Effector memory CD8-positive, alpha-beta T cell (primary cell): ENCODE measurements around the gene VWA3A.

Experiments used
- ATAC-seq: fragments of 150-1000 bp; cut with Tn5 transposase; replicated peaks from 2 replicates; pipeline ENCODE4 v1.10.0; 2021; ENCODE audit warnings: mild to moderate bottlenecking, moderate library complexity
- DNase-seq, 3 experiments: peaks; one replicate each; pipeline ENCODE4 v3.0.0; 2021
- H3K27ac Mint-ChIP-seq, 2 donors: one replicate each; pipeline ENCODE4 v1.8.0; 2022; ENCODE audit warnings: mild to moderate bottlenecking in 2 of 2, mixed read lengths in 2 of 2, moderate library complexity in 2 of 2
- H3K27me3 Mint-ChIP-seq, 2 donors: one replicate each; pipeline ENCODE4 v1.8.0; 2022; ENCODE audit warnings: mixed read lengths in 2 of 2
- H3K36me3 Mint-ChIP-seq: one replicate; pipeline ENCODE4 v1.8.0; 2022; ENCODE audit warnings: mild to moderate bottlenecking, moderate library complexity, mixed read lengths; ENCODE audit not compliant: insufficient read depth
- H3K4me1 Mint-ChIP-seq, 2 donors: one replicate each; pipeline ENCODE4 v1.8.0; 2022; ENCODE audit warnings: low read depth in 2 of 2, mixed read lengths in 2 of 2
- H3K4me3 Mint-ChIP-seq, 2 donors: one replicate each; pipeline ENCODE4 v1.8.0; 2022; ENCODE audit warnings: mild to moderate bottlenecking in 2 of 2, mixed read lengths in 2 of 2, moderate library complexity in 2 of 2
- H3K9me3 Mint-ChIP-seq, 2 donors: one replicate each; pipeline ENCODE4 v1.8.0; 2022; ENCODE audit warnings: mixed read lengths in 2 of 2

Gene VWA3A

DNA sequence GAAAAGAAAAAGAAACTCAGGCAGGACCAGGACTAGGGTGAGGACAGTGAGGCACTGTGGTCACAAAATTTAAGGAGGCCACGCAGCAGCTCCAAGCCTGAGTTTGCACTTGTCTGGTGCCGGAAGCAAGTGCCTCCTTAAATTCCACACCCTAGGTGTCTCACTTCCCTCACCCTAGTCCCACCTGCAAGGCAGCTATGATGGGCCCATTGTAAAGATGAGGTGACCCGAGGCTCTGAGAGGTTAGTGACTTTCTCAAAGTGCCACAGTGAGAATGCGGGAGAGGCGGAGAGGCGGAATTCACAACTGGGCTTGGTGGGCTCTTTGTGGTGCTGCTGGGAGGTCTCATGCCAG lies 92.3 kb downstream of the VWA3A start:
- H3K4me1 Mint-ChIP-seq, result peaks cover 13 to 15% of the 10 kb centered on the region in 2 donors
- ATAC-seq (no peak), DNase-seq (no peak)
- H3K9me3 Mint-ChIP-seq, result no peaks in the 10 kb centered on the region
- no peak overlapping the region for H3K27ac Mint-ChIP-seq
- H3K4me3 Mint-ChIP-seq, result no peak overlapping the region
- H3K36me3 Mint-ChIP-seq, result peaks cover 3% of the 10 kb centered on the region
- no peaks in the 10 kb centered on the region for H3K27me3 Mint-ChIP-seq

DNA sequence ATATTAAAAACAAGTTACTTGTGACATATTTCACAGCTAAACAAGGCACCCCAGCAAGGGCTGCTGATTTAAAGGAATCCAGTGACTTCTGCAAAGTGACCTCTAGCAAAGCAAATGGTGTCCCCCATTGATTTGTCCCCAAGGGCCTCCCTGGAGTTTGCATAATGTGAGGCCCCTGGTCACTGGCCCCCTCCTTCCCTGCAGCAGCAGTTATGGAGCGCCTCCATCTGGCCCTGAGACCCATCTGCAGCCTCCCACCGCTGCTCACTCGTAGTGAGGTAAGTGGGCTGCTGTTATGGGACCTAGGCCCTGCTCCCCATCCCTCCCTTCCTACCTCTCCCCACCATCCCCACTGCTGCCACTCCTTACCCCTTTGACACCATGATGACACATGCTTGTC lies 94.2 kb downstream of the VWA3A start:
- peak overlapping the region; percentile 67 to 98 for H3K27ac Mint-ChIP-seq
- H3K4me3 Mint-ChIP-seq, result no peak overlapping the region
- no peaks in the 10 kb centered on the region for H3K9me3 Mint-ChIP-seq
- peaks cover 19 to 20% of the 10 kb centered on the region in 2 donors for H3K4me1 Mint-ChIP-seq
- H3K36me3 Mint-ChIP-seq, result peaks cover 22% of the 10 kb centered on the region
- ATAC-seq (no peak), DNase-seq (no peak)
- no peaks in the 10 kb centered on the region for H3K27me3 Mint-ChIP-seq

DNA sequence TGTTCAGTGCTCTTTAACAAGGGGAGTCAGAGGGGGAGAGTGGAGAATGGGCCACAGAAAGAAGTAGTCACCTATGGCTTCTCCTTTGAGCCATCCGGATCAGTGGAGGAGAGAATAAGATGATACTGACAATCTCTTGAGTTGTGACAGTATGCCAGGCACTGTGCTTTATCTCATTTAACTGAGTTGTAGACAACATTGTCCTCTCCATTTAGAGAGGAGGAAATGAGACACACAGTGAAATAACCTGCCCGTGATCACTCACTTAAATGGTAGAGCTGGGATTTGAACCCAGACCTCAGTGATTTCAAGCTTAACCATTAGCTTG lies 95.9 kb downstream of the VWA3A start:
- Mint-ChIP-seq H3K4me1 (peaks cover 29 to 31% of the 10 kb centered on the region in 2 donors), H3K27me3 (no peaks in the 10 kb centered on the region), H3K9me3 (peaks cover 0 to under 1% of the 10 kb centered on the region in 2 donors), H3K4me3 (peak overlapping the region in 1 of 2 donors; percentile 5), H3K27ac (peak overlapping the region; percentile 98), H3K36me3 (peaks cover 37% of the 10 kb centered on the region)
- no peak for DNase-seq
- no peak for ATAC-seq

DNA sequence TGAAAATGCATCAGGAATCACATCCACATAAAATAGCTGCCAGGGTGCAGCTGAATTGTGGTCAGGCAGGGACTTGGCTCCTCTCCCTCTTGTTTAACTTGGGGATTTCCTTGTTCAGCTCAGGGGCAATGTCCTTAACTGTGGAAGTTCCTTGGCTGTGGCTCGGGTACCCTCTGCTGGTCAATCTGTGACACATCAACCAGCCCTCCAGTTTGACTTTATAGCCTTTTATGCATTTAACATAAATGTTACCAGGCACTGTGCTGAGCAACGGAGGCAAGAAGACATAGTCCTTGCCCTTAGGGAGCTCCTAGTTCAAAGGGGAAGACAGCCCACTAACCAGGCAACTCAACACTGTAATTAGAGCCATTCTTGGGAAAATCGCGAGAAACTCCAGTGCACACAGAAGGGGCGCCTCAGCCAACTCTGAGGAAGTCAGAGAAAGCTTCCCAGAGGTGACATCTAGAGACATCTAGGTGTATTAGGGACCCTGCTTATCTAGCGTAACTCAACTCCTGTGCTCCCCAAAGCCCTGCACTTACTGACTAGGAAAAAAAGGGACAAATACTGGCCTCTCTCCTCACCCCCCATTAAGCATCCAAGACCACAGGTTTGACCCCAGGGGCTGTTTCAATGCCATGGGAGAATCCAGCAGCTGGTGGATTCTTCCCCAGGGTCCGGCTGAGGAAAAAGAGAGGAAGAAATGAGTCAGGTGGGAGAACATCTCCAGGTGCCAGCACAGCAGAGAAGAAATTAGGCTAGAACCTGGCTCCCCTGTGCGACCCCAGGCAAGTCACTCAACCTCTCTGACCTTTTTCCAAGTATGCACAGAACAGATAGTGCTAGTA lies 96.5 kb downstream of the VWA3A start:
- Mint-ChIP-seq H3K9me3 (peaks cover 3 to 7% of the 10 kb centered on the region in 2 donors), H3K4me1 (peaks cover 35 to 36% of the 10 kb centered on the region in 2 donors), H3K27ac (peak overlapping the region; percentile 98), H3K27me3 (no peaks in the 10 kb centered on the region), H3K4me3 (peak overlapping the region; percentile 84), H3K36me3 (peaks cover 42% of the 10 kb centered on the region)
- ATAC-seq (no peak), DNase-seq (peak; percentile 49 to 56 (median 53))

DNA sequence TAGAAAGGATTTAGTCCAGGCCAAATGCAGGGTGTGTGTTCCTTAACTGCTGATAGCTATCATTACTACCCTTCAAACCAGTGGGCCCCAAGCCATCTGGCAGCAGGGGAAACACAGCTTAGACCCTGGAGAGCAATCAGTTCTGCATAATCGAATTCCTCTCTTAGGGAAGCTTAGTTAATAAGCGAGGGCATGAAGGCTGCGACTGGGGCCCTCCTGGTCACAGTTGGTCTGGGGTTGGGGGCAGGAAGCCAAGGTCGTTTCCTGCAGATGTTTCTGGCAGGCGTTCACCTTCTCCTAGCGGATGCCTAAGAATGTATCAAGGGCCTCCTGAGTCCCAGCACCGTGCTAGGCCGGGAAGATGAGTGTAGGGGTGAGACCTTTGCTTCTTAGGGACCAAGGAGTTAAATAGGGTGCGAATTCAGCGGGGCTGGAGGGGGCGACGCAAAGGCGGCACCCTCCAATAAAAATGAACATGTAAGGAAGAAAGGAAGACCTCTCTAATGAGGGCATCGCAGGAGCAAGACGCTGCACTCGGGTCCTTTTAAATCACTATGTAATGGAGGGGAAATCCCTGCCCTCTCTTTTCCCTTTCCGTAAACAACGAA lies 97.2 kb downstream of the VWA3A start:
- H3K36me3 Mint-ChIP-seq, result peaks cover 49% of the 10 kb centered on the region
- DNase-seq (no peak), ATAC-seq (no peak)
- peaks cover 3 to 11% of the 10 kb centered on the region in 2 donors for H3K9me3 Mint-ChIP-seq
- peak overlapping the region; percentile 84 for H3K4me3 Mint-ChIP-seq
- H3K27ac Mint-ChIP-seq, result peak overlapping the region; percentile 98
- H3K4me1 Mint-ChIP-seq, result peaks cover 40 to 42% of the 10 kb centered on the region in 2 donors
- H3K27me3 Mint-ChIP-seq, result no peaks in the 10 kb centered on the region

DNA sequence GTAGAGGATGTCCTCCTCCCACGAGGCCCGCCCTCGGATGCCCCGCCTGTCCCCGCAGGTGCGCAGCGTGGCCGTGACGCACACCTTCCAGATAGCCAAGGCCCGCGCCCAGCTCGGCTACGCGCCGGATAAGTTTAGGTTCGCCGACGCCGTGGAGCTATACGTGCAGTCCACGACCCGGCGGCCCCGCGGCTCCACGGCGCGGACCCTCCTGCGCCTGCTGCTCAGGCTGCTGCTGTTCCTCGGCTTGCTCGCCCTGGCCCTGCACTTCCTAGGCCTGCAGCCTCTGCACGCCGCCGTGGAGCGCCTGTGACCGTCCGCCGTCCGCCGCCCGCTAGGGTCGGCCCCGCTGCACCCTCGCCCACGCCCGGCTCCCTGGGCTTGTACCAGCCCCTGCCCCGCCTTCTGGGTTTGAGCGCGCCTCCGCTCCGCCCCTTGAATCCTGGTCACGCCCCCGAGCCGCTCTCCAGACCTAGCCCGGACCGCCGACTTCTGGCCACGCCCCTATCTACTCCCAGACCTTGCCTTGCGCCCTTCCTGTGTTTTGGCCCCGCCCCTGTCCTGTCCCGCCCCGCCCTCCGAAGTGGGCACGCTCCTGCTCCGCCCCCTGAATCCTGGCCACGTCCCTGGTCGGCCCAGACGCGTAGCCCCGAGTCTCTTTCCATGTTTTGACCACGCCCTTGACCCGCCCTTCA lies 97.9 kb downstream of the VWA3A start:
- Mint-ChIP-seq H3K27ac (peak overlapping the region; percentile 98), H3K4me1 (peaks cover 46 to 49% of the 10 kb centered on the region in 2 donors), H3K9me3 (peaks cover 3 to 11% of the 10 kb centered on the region in 2 donors), H3K4me3 (peak overlapping the region; percentile 84), H3K36me3 (peaks cover 55% of the 10 kb centered on the region), H3K27me3 (no peaks in the 10 kb centered on the region)
- ATAC-seq (peak; percentile 55), DNase-seq (peak; percentile 85 to 90 (median 87))

DNA sequence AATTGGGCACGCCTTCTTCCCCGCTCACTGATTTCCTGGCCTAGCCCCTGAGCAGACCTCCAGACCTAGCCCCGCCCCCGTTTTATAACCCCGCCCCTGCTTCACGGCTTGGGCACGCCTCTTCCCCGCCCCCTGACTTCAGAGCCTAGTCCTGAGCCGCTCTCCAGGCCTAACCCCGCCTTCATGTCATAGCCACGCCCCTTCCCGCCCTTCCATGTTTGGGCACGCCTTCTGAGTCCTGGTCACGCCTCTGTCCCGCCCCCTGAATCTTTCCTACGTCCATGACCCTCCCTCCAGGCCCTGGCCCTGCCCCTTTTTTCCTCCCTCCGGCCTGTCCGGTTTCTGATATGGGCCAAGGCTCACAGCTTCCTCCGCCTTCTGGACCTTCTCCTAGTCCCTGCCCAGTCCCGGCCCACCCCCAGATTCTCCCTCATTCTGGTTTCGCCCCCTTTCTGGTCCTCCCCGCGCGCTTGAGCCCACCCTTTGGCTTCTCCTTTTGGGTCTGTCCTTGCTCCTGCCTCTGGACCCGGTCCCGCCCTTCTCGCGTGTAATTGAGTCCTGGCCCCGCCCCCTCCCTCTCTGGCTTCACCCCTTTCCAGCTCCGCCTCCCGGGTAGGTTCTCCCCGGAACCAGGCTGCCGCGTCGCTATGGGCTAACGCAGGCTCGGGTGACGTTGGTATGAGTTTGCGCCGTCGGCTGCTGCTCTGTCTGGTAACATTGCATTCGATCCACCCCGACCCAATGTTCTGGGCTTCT lies 98.6 kb downstream of the VWA3A start:
- H3K9me3 Mint-ChIP-seq, result peaks cover 3 to 11% of the 10 kb centered on the region in 2 donors

DNA sequence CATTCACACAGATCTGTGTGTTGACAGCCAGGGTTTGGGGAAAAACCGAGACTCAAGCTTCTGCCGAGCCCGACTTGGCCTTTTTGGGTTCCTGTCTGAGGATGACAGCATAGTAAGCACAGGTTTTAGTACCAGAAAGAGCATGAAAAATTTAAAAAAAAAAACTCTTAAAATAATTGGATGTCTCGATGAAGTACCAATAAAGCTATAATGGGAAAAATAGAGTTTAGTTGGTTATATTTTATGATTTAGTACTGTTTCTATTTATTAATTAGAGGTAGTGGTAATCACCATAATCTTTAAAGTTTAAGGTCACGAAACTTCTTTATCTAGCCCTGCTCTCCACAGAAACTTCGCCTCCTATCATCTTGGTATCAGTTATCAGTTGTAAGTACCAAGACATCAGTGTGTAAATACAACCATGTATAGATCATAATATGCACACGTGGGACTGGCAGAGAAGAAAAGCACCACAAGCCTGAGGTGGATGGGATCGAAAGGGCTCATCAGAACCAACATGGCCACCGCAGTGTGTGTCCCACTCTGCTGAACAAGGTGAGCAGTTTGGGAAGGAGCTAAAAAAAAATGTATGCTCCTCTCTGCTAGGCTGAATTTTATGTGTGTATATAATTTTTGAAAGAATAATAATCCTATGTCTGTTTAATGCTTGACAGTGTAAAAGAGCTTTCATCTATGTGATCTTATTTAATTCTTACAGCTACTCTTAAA lies 99.4 kb downstream of the VWA3A start:
- Mint-ChIP-seq H3K4me1 (peaks cover 51 to 54% of the 10 kb centered on the region in 2 donors), H3K9me3 (peaks cover 3 to 11% of the 10 kb centered on the region in 2 donors), H3K27ac (peak overlapping the region; percentile 98), H3K4me3 (peak overlapping the region; percentile 84), H3K27me3 (no peaks in the 10 kb centered on the region), H3K36me3 (peaks cover 70% of the 10 kb centered on the region)
- ATAC-seq (no peak), DNase-seq (peak; percentile 26 to 41 (median 34))

More for the DNA sequence above, 98.6 kb downstream of the VWA3A start:
- Mint-ChIP-seq H3K4me3 (peak overlapping the region; percentile 84), H3K27me3 (no peaks in the 10 kb centered on the region), H3K4me1 (peaks cover 51 to 54% of the 10 kb centered on the region in 2 donors), H3K36me3 (peaks cover 62% of the 10 kb centered on the region), H3K27ac (peak overlapping the region; percentile 98)
- ATAC-seq (peak; percentile 53), DNase-seq (peak; percentile 99 to 100 (median 99))

DNA sequence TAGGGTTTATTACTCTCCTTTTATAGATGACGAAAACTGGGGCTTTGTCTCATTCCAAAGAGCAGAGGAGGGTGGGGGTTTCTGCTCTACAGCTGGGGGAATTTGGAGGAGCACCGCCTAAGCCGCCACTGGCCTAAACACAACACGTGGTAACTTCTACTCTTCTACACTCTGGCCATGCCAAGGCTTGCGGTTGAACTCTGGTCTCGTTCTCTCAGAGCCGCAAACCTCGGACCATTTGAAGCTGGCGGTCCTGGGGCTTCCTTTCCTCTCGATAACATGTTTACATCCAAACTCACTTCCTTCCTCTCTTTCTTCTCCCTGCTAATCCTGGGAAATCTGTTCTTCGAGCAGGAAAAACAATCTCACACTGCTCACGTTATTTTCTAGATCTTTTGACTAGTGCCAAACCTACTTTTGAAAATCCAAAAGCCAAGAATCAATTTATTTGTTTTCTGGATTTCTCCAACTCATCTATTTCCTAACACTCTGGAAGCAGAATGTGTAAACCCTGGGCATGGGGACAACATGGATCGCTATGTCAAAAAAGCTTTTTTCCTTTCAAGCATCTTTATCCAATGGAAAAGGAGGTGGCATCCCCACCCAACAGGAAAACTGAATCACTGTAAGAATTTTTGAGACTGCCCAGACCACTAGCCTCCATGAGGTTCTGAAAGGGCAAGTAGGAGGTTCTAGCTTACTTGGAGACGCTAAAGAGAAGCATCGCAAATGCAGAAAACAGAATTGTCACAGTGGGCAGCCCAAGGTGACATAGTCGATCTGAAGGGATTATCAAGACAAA lies 100.1 kb downstream of the VWA3A start:
- peaks cover 72% of the 10 kb centered on the region for H3K36me3 Mint-ChIP-seq
- peak overlapping the region; percentile 98 for H3K27ac Mint-ChIP-seq
- ATAC-seq, result peak; percentile 29
- H3K4me3 Mint-ChIP-seq, result peak overlapping the region; percentile 84
- peak; percentile 79 to 83 (median 79) for DNase-seq
- no peaks in the 10 kb centered on the region for H3K27me3 Mint-ChIP-seq
- H3K4me1 Mint-ChIP-seq, result peaks cover 51 to 54% of the 10 kb centered on the region in 2 donors
- peaks cover 3 to 11% of the 10 kb centered on the region in 2 donors for H3K9me3 Mint-ChIP-seq

DNA sequence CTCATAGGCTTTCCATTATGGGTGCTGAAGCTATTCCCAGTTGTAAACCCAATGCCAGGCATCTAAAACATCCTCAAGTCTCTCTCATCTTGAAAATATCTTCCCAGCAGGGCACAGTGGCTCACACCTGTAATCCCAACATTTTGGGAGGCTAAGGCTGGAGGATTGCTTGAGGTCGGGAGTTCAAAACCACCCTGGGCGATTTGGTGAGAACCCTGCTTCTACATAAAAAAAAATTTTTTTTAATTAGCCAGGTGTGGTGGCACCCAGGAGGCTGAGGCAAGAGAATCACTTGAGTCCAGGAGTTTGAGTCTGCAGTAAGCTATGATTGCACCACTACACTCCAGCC lies 100.7 kb downstream of the VWA3A start:
- Mint-ChIP-seq H3K4me3 (peak overlapping the region; percentile 44 to 45), H3K36me3 (peaks cover 72% of the 10 kb centered on the region), H3K4me1 (peaks cover 49 to 53% of the 10 kb centered on the region in 2 donors), H3K27ac (peak overlapping the region; percentile 98 to 100), H3K9me3 (peaks cover 3 to 11% of the 10 kb centered on the region in 2 donors), H3K27me3 (no peaks in the 10 kb centered on the region)
- ATAC-seq (no peak), DNase-seq (no peak)

DNA sequence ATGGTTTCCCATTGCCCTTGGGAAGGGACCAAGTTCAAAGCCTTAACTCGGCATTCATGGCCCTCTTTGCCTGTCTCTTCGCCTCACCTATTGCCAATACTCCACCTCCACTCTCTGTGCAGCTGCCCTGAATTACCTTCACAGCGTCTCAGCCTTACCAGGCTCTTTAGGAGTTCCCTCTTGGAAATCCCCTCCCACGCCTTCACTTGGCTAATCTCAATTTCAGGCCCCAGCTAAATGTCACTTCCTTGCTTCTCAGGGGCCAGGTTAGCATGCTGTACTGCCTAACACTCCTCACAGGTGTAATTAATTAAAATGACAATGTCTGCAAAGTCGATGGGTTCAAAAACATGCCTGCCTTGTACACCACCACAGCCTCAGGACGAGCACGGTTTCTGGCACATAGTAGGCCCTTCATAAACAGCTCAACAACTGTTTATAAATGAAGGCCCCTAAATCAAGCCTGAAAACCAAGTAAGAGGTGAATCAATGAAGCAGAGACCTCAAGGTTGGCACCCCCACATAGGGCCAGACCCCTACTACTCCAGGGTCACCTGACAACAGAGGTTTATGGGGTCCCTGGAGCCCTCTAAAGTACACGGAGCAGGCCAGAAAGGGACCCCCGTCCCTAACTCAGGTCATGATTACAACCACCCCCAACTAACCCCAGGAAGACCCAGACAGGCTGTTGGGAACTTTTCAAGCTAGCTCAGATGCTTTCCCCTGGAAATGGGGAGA lies 102.5 kb downstream of the VWA3A start:
- Mint-ChIP-seq H3K27me3 (no peaks in the 10 kb centered on the region), H3K36me3 (peaks cover 66% of the 10 kb centered on the region), H3K4me3 (peak overlapping the region; percentile 87), H3K27ac (peak overlapping the region; percentile 100), H3K9me3 (peaks cover 3 to 11% of the 10 kb centered on the region in 2 donors), H3K4me1 (peaks cover 33 to 38% of the 10 kb centered on the region in 2 donors)
- ATAC-seq (no peak), DNase-seq (no peak)

DNA sequence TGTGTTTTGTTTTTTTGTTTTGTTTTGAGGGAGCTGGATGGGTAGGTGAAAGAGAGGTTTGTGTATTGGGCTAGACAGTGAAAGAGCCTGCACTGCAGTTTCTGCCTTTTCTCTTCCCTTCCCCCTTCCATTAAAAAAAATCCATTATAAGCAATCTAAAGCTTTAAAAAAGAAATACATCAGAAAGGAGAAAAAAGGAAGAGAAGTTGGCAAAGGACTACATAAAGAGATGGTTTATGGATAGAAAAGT lies 103.0 kb downstream of the VWA3A start:
- Mint-ChIP-seq H3K36me3 (peaks cover 61% of the 10 kb centered on the region), H3K27ac (peak overlapping the region; percentile 100), H3K27me3 (no peaks in the 10 kb centered on the region), H3K9me3 (peaks cover 3 to 11% of the 10 kb centered on the region in 2 donors), H3K4me3 (peak overlapping the region; percentile 87), H3K4me1 (peaks cover 31 to 37% of the 10 kb centered on the region in 2 donors)
- DNase-seq (no peak), ATAC-seq (no peak)
